Cardiac fibroblast (primary cell): ENCODE results near the gene AGK.

Experiments used
- DNase-seq, 2 donors: peaks; one replicate each; pipeline versions ENCODE4 v3.0.0 to v3.0.0-alpha.2; 2010; ENCODE audit warnings: low read depth in 2 of 2
- H3K4me3 ChIP-seq, 2 donors: replicated peaks in 1 of 2; 1 replicate in 1 of 2; 2 replicates in 1 of 2; pipeline ENCODE4 v1.5.1; 2011; ENCODE audit warnings: low read depth in 2 of 2, low read length in 2 of 2, mild to moderate bottlenecking in 2 of 2, moderate library complexity in 1 of 2
- CTCF ChIP-seq: IDR thresholded peaks from one replicate; pipeline ENCODE4 v1.5.1; 2011; ENCODE audit warnings: low read depth, mild to moderate bottlenecking, low read length, inconsistent platforms

AGK gene

GRCh38 chr7:141704741-141705140 is 153.5 kb downstream of the AGK start:
- no peak for TF ChIP-seq CTCF
- no peak overlapping the region for H3K4me3 ChIP-seq
- DNase-seq: peak in 1 of 2 donors; percentile 30
